ENCODE results near the gene PTPRM. TPM values are rescaled to one million over a fixed set of nuclear protein-coding genes. Genes with fewer than 3 reads are reported as not detected.

PTPRM gene
- total and polyA plus RNA-seq, 2 of the 8 experiments (the other 6 are each of a cell fraction or from before 2014, with no cell fraction given), result 4.1 to 7.0 TPM

DNA sequence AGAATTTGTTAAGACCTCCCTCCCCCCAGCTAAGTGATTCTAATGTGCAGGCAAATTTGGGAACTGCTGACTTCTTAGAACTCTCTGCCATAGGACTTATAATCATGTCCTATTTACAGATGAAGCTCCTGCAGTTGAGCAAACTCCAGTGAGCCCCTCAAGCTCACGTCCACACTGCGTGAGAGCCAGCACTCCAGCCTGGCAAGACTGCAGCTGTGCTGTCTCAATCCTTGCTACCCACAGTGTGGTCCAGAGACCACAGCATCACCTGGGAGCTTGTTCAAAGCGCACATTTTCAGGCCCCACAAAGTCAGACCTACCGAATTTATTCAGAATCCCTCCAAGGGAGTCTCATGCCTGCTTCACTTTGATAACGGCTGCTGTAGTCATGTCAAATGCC is 799.0 kb downstream of the PTPRM start:
- Histone ChIP-seq H3K4ac (replicated peaks; ENCODE audit: insufficient read length, low read depth, low read length) (no peak overlapping the region), H2BK5ac (ENCODE audit: low read depth, low read length) (no peak overlapping the region), H2AFZ (ENCODE audit: low read length) (no peak overlapping the region), H3K4me3 (ENCODE audit: extremely low read depth in 1 of 4, insufficient read depth in 2 of 4, low read depth in 3 of 4, low read length in 4 of 4) (no peak overlapping the region), H4K91ac (replicated peaks; ENCODE audit: insufficient read length, low read length) (no peak overlapping the region), H4K20me1 (replicated peaks in 1 of 2; ENCODE audit: control insufficient read depth in 1 of 2, insufficient read depth in 2 of 2, low read length in 2 of 2) (no peaks in the 10 kb centered on the region), H2BK12ac (ENCODE audit: low read depth, low read length) (no peak overlapping the region), H3K4me1 (replicated peaks in 1 of 4; ENCODE audit: control insufficient read depth in 3 of 4, insufficient read depth in 4 of 4, low read length in 3 of 4) (peaks cover 0 to 6% (median 2%) of the 10 kb centered on the region in 4 experiments; a peak in 5 of 7 replicates), H4K8ac (ENCODE audit: extremely low read depth, insufficient read depth, low read length) (no peak overlapping the region), H3K9me3 (ENCODE audit: insufficient read depth in 2 of 2, low read depth in 1 of 2, low read length in 1 of 2) (no peaks in the 10 kb centered on the region), H2AK5ac (ENCODE audit: low read depth, low read length) (no peak overlapping the region), H3K9ac (replicated peaks in 1 of 4; ENCODE audit: extremely low read depth in 1 of 4, low read depth in 3 of 4, low read length in 3 of 4) (no peak overlapping the region), H3K14ac (ENCODE audit: insufficient read length) (no peak overlapping the region), H3K4me2 (ENCODE audit: insufficient read depth in 1 of 2, low read depth in 2 of 2, low read length in 2 of 2) (no peak overlapping the region; a peak in 1 of 4 replicates), H2BK20ac (ENCODE audit: low read length) (no peak overlapping the region), H2BK120ac (replicated peaks; ENCODE audit: low read depth, low read length) (no peak overlapping the region), H3K18ac (ENCODE audit: extremely low read depth, low read length) (no peak overlapping the region), H2BK15ac (ENCODE audit: low read length) (no peak overlapping the region), H3K79me1 (ENCODE audit: low read depth, low read length) (no peaks in the 10 kb centered on the region), H3K23ac (ENCODE audit: insufficient read length) (no peak overlapping the region), H3K56ac (replicated peaks; ENCODE audit: insufficient read length, low read depth, low read length) (no peak overlapping the region), H4K5ac (ENCODE audit: insufficient read length, low read depth, low read length) (no peak overlapping the region), H3K27me3 (replicated peaks in 1 of 4; ENCODE audit: control insufficient read depth in 3 of 4, extremely low read depth in 1 of 4, insufficient read depth in 3 of 4, low read length in 3 of 4) (peaks cover 0 to 6% (median 4%) of the 10 kb centered on the region in 4 experiments; a peak in 3 of 7 replicates), H3K36me3 (ENCODE audit: control insufficient read depth in 2 of 4, insufficient read depth in 4 of 4, low read length in 3 of 4) (no peaks in the 10 kb centered on the region), H3K79me2 (ENCODE audit: control insufficient read depth in 1 of 2, insufficient read depth in 2 of 2, low read length in 2 of 2) (no peaks in the 10 kb centered on the region), H3K23me2 (ENCODE audit: low read depth, low read length) (no peaks in the 10 kb centered on the region; the same call in 1 of the 2 replicates), H3K27ac (ENCODE audit: low read depth, low read length) (no peak overlapping the region)
- CTCF ChIA-PET (ENCODE audit: partially characterized antibody), result interaction anchor here (0.5 to 1.8 kb wide), 4 partner anchors 20 to 375 kb away, joined by 3 to 6 read pairs (median 4); no protein-coding TSS in a partner anchor
- DNase-seq (ENCODE audit: low read depth in 1 of 2, low spot score in 2 of 2) (no peak), FAIRE-seq (no peak)
- 82% methylated on average over 5 of the region's 5 CpGs; no CpG with 5 or more reads in 1 of the 2 experiments for WGBS, 2 experiments (ENCODE audit: extremely low coverage in 1 of 2, insufficient coverage in 1 of 2, insufficient read length in 1 of 2, insufficient replicate concordance in 2 of 2, low coverage in 1 of 2, low lambda C conversion rate in 2 of 2, missing lambda C conversion rate in 1 of 2)
- POLR2A ChIA-PET (ENCODE audit: partially characterized antibody), result no interaction called here
- TF ChIP-seq CBX5 (IDR thresholded peaks at IDR 0.05; ENCODE audit: low read depth, low read length) (no peak), ASH2L (IDR thresholded peaks at IDR 0.05; ENCODE audit: low read length) (no peak), BRCA1 (IDR thresholded peaks at IDR 0.05; ENCODE audit: low read depth, low read length) (no peak), TAF1 (IDR thresholded peaks at IDR 0.05; ENCODE audit: low read depth, low read length) (no peak), KDM5A (IDR thresholded peaks at IDR 0.05; ENCODE audit: low read length) (no peak), SRF (IDR thresholded peaks at IDR 0.05; ENCODE audit: low read depth, low read length) (no peak), CTBP2 (IDR thresholded peaks at IDR 0.05; ENCODE audit: borderline replicate concordance, insufficient read depth, insufficient read length, low read length) (no peak), SP2 (IDR thresholded peaks at IDR 0.05; ENCODE audit: low read length) (no peak), SUZ12 (IDR thresholded peaks at IDR 0.05; ENCODE audit: low read length) (no peak), YY1 (IDR thresholded peaks at IDR 0.05; ENCODE audit: low read depth, low read length) (no peak), JUND (IDR thresholded peaks at IDR 0.05; ENCODE audit: low read length) (no peak), KDM4A (IDR thresholded peaks at IDR 0.05; ENCODE audit: low read depth, low read length, severe bottlenecking) (no peak), CEBPB (IDR thresholded peaks at IDR 0.05; ENCODE audit: low read depth, low read length) (no peak), POLR2A (IDR thresholded peaks at IDR 0.05; ENCODE audit: control extremely low read depth in 1 of 2, low read depth in 2 of 2, low read length in 2 of 2) (no peak), RNF2 (IDR thresholded peaks at IDR 0.05; ENCODE audit: borderline replicate concordance, low read depth, low read length, missing control alignments, poor library complexity, severe bottlenecking) (no peak), CHD1 (IDR thresholded peaks at IDR 0.05; ENCODE audit: low read depth, low read length) (no peak)
